RKO (cell line): ENCODE results near the gene NFATC3.
"Not testable (repeated sequence)": the region's sequence is repeated elsewhere in the genome, so short reads cannot be mapped to it uniquely, and the experiment has no call there.

Source experiments
- DNase-seq: peaks from one replicate; pipeline ENCODE4 v3.0.0-alpha.2; 2016; ENCODE audit warnings: low spot score

Gene NFATC3

DNA sequence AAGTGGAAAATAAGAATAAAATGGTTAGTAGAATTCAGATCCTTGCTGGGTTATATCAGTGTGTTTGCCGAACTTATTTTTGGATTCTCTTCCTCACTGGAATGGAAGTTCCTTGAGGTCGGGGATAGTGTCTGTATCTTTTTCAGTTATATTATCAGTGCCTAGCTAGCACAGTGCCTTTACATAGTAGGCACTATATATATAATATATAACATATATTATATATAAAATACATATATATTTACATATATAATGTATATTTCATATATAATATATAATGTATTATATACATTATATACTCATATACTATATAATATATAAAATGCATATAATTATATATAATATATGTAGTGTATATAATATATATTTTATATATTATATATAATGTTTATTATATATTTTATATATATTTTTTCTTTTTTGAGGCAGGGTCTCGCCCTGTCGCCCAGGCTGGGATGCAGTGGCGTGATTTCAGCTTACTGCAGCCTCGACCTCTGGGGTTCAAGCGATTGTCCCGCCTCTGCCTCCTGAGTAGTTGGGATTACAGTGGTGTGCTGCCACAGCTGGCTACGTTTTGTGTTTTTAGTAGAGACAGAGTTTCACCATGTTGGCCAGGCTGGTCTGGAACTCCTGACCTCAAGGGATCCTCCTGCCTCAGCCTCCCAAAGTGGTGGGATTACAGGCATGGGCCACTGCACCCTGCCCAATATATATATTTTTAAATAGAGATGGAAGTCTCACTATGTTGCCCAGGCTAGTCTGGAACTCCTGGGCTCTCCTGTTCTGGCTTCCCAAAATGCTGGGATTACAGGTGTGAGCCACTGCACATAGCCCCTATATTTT is 3.2 kb downstream of the NFATC3 start:
- DNase-seq: no peak

DNA sequence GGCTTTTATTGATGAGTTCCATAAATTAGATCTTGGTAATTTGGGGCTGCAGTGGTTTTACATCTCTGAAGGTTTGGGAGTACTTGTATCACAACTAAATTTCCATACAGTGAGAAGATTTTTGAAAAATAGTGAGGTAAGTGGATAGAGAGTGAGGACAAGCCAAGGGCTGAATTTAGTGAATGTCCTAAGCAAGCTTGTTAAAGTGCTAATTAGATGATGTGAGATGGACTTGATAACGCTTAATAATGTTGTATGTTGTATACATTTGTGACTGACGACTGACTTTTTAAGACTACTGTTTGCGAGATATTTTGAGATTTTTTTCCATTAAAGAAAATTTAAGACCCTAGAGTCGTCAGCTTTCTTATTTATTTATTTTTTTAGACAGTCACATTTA is 3.9 kb downstream of the NFATC3 start:
- no peak for DNase-seq

DNA sequence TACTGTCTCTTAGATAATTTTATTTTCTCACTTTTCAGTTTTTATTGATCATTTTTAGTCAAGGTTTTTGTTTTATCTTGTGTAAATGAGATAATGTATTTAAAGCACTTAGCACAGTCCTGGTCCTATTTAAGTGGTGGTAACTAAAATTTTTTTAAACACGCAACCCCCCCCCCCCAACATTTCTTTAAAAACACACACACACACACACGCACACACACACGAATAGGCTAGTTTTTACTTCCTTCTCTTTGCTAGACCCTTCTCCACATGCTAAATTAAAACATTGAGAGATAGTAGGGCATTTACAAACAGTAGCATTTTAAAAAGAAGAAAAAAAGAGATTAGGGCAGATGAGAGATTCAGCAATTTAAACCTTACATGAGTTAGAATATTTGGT is 5.0 kb downstream of the NFATC3 start:
- no peak for DNase-seq

DNA sequence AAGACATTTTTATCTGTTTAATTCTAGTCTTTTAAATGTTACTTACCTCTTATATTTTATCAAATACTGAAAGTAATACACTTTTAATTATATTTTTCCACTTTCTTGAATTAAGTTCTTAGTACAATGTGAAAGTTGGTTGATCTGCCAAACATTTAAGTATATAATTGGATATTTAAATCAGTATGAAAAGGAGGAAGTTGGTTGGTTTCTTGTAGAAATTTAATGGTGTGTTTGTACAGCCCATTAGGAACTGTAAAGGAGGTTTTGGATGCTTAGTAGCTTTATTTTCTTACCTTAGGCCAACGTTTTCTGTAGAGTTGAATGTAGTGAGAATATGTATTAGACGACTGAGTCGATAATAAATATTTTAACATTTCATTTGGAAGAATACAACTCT is 5.4 kb downstream of the NFATC3 start:
- DNase-seq: no peak

DNA sequence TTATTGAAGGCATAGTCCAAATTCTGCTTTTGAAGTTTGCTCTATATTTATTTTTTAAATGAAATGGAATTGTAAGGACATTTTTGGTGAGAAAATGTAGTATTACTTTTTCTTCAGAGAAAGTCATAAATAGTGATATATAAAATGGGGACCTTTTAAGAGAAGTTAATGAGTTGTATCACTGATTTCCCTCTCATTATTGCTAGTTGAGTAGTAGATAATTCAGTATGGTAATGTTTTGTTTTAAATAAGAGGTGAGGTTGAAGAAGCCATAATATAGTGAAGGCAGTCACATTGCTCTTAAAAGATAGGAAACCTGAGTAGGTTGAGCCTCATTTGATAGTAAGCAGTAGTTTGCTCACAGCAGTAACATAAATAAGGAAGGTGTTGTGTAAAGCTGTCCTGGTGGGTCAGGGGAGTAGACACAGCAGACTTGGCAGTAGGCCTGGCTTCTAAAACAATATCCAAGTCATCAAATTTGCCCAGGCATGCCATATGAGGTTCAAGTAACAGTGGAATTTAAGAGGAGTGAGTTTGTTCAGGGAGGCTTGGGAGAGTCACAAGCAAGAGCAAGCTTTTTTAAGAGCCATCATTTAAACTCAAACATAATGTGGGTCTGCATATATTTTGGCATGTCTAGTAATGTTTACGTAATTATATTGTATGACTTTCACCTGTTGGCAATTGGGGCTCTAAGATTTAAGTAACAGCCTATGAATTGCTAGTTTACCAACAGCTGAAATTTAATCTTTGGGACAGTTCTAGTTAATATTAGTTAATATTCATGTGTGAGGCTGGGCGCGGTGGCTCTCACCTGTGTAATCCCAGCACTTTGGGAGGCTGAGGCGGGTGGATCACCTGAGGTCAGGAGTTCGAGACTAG is 6.5 kb downstream of the NFATC3 start:
- no peak for DNase-seq

DNA sequence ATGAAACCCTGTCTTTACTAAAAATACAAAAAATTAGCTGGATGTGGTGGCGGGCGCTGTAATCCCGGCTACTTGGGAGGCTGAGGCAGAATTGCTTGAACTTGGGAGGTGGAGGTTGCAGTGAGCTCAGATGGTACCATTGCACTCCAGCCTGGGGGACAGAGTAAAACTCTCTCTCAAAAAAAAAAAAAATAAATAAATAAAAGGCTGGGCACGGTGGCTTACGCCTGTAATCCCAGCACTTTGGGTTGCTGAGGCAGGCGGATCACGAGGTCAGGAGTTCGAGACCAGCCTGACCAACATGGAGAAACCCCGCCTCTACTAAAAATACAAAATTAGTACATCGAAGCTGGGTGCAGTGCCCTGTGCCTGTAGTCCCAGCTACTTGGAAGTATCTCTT is 7.1 kb downstream of the NFATC3 start:
- DNase-seq: not testable (repeated sequence)

DNA sequence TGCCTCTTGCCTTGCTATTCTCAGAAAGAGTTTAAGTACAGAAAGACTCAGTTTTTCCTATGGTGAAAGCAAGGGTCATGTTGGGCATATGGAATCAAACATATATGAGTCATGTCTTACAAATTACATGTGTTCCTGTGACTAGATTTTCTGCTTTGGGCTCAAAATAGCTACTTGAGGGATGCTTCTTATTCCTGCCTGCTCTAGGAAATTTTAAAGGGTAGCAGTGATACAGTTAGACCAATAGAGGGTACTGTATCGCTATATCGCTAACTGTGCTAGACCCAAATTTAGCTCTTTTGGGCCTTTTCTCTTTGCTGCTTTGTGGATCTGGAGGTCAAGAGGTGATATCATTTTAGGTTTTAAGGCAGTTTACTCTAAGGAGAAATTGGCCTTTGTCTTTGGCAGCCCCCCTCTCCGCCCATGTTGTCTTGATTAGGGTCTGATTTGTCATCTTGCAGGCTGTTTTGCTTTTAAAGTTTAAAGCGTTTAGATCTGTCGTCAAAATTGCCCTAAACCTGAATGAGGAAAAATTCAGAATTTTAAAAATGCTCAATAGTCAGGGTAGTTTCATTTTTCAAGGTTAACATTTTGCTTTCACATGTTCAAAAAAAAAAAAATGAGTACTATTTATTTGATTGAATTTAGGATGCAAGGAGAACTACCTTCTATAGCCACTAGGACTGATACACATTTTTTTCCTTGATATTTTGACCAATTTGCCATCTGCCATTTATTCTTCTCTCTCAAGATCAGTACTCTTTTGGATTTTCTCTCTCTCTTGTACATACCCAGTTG is 8.8 kb downstream of the NFATC3 start:
- peak; percentile 67 for DNase-seq

DNA sequence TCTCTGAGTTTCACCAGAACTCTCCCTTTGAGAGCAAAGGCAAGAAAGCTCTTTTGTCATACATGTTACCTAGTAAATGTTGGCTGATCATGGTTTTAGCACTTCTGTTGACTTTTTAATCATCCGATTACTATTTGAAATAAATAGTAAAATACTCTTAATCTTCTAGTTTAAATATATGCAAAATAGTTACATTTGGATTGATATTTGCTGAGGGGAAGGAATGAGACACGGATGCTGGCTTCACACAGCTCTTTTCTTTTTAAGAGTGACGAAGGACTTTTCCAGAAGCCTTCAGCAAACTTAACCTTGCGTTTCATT is 9.4 kb downstream of the NFATC3 start:
- no peak for DNase-seq

DNA sequence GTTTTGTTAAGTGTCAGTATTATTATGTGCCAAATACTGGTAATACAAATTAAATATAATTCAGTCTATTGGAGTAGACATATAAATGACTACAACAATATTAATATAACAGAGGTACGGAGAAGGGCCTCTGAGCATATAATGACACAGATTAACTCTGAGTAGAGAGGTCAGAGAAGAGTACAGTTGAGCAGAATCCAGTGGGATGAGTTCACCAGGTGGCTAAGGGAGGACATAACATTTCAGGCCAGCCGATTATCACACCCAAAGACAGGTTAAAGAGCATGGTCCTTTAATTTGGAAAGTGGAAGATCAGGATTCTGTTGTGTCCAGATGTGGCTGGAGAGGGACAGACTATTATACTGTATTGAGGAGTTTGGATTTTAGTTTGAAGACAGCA is 11.3 kb downstream of the NFATC3 start:
- no peak for DNase-seq

DNA sequence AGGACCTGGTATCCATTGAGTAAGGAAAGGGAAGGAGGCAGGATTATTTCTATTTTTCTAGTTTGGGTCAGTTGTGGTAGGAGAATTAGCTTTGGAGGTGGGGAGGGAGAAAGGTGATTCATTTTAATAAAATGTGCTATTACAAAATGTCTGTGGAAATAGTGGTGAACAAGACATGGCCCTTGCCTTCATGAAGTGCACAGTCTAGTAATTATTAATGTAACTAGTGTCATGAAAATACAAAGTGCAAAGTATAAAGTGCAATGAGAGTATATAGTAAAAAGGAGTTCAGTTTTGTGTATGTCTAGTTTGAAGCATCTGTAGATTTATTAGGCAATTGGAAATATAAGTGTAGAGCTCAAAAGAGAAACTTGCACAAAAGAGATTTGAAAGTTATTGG is 11.9 kb downstream of the NFATC3 start:
- DNase-seq: no peak

DNA sequence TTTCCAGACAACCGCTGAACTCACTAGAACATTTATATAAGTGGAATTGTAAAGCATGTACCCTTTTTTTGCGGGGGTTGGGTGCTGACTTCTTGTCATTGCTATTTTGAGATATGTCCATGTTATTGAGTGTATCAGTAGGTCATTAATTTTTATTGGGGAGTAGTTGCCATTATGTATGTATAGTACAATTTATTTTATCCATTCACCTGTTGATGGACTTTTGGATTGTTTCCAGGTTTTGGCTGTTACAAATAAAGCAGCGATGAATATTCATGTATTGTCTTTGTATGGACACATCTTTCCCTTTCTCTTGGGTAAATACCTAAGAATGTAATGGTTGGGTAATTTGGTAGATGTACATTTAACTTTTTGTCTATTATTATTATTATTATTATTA is 12.7 kb downstream of the NFATC3 start:
- DNase-seq: no peak

DNA sequence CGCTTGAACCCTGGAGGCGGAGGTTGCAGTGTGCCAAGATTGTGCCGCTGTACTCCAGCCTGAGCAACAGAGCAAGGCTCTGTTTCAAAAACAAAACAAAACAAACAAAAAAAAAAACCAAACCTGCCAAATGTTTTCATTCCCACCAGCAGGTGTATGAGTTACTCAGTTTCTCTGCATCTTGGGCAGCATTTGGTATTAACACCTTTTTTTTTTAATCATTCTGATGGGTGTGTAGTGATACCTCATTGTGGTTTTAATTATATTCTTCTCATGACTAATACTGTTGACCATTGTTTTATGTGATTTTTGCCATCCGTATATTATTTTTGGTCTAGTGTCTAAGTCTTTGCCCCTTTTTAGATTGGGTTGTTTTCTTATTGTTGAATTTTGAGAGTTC is 15.3 kb downstream of the NFATC3 start:
- DNase-seq: no peak

DNA sequence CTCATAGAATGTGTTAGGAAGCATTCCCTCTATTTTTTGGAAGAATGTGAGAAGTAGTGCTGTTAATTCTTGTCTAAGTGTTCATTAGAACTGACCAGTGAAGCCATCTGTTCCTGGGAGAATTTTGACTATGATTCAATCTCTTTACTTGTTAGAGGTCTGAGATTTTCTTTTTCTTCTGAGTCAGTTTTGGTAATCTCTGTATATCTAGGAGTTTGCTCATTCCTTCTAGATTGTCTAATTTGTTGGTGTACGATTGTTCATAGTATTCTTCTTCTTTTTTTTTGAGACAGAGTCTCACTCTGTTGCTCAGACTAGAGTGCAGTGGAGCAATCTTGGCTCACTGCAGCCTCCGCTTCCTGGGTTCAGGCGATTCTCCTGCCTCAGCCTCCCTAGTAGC is 20.4 kb downstream of the NFATC3 start:
- no peak for DNase-seq

DNA sequence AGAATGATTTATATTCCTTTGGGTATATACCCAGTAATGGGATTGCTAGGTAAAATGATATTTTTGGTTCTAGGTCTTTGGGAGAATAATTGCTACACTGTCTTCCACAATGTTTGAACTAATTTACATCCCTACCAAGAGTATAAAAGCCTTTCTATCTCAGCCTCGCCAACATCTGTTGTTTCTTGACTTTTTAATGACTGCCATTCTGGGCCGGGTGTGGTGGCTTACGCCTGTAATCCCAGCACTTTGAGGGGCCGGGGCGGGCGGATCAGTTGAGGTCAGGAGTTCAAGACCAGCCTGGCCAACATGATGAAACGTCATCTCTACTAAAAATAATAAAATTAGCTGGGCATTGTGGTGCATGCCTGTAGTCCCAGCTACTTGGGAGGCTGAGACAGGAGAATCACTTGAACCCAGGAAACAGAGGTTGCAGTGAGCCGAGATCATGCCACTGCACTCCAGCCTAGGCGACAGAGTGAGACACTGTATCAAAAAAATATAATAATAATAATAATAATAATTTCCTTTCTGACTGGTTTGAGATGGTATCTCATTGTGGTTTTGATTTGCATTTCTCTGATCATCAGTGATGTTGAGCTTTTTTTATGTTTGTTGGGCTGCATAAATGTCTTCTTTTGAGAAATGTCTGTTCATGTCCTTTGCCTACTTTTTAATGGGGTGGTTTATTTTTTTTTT is 22.2 kb downstream of the NFATC3 start:
- not testable (repeated sequence) for DNase-seq

DNA sequence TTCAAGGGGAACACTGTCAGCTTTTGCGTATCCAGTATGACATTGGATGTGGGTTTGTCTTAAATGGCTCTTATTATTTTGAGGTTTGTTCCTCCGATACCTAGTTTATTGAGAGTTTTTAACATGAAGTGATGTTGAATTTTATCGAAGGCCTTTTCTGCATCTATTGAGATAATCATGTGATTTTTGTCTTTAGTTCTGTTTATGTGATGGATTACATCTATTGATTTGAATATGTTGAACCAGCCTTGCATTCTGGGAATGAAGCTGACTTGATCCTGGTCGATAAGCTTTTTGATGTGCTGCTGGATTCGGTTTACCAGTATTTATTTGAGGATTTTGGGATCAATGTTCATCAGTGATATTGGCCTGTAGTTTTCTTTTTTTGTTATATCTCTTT is 24.0 kb downstream of the NFATC3 start:
- not testable (repeated sequence) for DNase-seq

DNA sequence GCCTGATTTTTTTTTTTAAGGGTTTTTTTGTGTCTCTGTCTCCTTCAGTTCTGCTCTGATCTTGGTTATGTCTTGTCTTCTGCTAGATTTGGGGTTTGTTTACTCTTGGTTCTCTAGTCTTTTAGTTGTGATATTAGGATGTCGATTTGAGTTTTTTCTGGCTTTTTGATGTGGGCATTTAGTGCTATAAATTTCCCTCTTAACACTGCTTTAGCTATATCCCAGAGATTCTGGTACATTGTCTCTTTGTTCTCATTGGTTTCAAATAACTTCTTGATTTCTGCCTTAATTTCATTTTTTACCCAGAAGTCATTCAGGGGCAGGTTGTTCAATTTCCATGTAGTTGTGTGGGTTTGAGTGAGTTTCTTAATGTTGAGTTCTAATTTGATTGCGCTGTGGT is 25.4 kb downstream of the NFATC3 start:
- not testable (repeated sequence) for DNase-seq

DNA sequence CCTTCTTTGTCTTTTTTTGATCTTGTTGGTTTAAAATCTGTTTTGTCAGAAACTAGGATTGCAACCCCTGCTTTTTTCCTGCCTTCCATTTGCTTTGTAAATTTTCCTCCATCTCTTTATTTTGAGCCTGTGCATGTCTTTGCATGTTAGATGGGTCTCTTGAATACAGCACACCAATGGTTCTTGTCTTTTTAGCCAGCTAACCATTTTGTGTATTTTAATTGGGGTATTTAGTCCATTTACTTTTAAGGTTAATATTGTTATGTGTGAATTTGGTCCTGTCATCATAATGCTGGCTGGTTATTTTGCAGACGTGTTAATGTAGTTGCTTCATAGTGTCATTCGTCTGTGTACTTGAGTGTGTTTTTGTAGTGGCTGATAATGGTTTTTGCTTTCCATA is 26.2 kb downstream of the NFATC3 start:
- no peak for DNase-seq

DNA sequence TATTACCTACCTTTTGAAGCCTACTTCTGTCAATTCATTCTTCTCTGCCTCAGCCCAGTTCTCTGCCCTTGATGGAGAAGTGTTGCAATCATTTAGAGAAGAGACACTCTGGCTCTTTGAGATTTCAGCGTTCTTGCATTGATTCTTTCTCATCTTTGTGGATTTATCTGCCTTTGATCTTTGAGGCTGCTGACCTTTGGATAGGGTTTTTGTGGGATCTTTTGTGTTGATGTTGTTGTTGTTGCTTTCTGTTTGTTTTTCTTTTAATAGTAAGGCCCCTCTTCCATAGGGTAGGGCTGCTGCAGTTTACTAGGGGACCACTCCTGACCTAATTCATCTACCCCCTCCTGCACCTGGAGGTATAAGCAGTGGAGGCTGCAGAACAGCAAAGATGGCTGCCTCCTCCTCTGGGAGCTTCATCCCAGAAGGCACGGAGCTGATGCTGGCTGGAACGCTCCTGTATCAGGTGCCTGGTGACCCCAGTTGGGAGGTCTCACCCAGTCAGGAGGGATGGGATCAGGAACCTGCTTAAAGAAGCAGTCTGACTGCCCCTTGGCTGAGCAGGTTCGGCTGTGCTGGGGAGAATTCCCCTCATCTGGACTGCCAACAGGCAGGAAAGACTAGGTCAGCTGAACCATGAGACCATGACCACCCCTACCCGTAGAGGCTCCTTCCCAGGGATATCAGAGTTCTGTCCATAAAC is 28.0 kb downstream of the NFATC3 start:
- no peak for DNase-seq

DNA sequence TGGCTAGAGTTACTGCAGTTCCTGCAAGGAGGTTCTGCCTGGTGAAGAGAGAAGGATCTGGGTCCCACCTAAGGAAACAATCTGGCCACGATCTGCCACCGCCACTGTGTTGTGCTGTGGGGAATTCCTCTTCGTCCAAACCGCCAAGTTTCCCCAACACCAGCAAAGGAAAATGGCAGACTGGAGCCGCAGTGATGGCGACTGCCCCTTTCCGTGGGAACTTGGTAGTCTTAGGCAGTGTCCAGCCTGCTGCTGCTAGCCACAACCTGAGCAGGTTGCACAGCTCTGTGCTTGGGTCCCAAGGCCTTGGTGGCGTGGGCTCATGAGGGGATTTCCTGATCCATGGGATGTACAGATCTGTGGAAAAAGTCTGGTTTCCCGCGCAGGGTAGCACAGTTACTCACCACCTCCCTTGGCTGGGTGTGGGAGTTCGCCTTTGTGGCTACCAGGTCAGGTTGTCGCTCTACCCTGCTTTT is 28.6 kb downstream of the NFATC3 start:
- no peak for DNase-seq

DNA sequence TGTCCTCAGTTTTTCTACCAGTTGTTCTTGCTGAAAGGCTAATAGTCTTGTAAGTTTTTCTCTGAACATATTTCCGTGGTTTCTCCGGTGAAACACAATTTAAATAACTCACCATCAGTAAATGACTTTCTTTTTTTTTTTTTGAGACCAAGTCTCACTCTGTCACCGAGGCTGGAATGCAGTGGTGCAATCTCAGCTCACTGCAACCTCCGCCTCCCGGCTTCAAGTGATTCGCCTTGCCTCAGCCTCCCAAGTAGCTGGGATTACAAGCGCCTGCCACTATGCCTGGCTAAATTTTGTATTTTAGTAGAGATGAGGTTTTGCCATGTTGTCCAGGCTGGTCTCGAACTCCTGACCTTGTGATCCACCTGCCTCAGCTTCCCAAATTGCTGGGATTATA is 29.8 kb downstream of the NFATC3 start:
- DNase-seq: not testable (repeated sequence)

DNA sequence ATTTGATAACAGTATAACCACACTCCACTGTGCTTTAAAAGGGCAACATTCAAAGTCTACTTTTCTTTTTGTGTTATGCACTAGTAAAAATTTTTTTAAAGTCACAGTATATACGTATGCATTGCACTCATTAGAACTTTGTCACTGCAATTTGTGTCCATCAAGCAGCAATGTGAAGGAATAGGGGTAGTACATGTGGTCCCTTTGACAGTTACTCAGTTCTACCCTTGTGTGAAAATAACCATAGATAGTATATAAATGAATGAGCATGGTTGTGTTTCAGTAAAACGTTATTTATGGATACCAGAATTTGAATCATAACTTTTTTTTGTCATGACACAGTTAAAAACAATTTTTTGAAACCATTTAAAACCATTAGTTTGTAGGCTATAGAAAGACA is 30.7 kb downstream of the NFATC3 start:
- no peak for DNase-seq
